ENCODE results near the gene RERE. TPM values are rescaled to one million over a fixed set of nuclear protein-coding genes. Genes with fewer than 3 reads are reported as not detected.

RERE gene
- total RNA-seq, 6 experiments from 2014 or later = 36.5 to 41.6 (median 37.5) TPM

DNA sequence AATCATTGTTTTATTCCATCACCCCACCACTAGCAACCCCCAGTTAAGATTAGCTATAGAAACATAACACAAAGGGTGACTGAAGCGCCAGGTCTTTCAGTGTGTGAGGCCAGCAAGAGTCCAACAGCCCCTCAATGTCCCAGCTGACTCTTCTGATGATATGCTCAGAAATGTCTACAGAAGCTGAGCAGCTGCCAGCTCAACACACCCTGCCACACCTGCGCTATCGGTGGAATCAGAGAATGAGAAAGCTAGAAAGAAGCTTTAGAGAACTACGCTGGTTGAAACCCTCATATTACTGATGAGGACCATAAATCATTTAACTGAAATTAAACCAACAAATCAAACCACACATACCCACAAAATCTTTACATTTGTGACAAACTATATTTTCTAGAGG lies 383.3 kb downstream of the RERE start:
- H3K36me3 Mint-ChIP-seq (ENCODE audit: low read depth) = no peaks in the 10 kb centered on the region
- TF ChIP-seq, protein P1, sequence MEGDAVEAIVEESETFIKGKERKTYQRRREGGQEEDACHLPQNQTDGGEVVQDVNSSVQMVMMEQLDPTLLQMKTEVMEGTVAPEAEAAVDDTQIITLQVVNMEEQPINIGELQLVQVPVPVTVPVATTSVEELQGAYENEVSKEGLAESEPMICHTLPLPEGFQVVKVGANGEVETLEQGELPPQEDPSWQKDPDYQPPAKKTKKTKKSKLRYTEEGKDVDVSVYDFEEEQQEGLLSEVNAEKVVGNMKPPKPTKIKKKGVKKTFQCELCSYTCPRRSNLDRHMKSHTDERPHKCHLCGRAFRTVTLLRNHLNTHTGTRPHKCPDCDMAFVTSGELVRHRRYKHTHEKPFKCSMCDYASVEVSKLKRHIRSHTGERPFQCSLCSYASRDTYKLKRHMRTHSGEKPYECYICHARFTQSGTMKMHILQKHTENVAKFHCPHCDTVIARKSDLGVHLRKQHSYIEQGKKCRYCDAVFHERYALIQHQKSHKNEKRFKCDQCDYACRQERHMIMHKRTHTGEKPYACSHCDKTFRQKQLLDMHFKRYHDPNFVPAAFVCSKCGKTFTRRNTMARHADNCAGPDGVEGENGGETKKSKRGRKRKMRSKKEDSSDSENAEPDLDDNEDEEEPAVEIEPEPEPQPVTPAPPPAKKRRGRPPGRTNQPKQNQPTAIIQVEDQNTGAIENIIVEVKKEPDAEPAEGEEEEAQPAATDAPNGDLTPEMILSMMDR (IDR thresholded peaks at IDR 0.05) = no peak
- H3K27ac Mint-ChIP-seq = no peak overlapping the region
- DNase-seq = no peak
- H3K27me3 Mint-ChIP-seq (ENCODE audit: insufficient read depth) = peaks cover 2% of the 10 kb centered on the region
- H3K9me3 Mint-ChIP-seq = no peaks in the 10 kb centered on the region
- H3K4me3 Mint-ChIP-seq = no peak overlapping the region
- H3K4me1 Mint-ChIP-seq (ENCODE audit: low read depth) = peaks cover 9% of the 10 kb centered on the region

DNA sequence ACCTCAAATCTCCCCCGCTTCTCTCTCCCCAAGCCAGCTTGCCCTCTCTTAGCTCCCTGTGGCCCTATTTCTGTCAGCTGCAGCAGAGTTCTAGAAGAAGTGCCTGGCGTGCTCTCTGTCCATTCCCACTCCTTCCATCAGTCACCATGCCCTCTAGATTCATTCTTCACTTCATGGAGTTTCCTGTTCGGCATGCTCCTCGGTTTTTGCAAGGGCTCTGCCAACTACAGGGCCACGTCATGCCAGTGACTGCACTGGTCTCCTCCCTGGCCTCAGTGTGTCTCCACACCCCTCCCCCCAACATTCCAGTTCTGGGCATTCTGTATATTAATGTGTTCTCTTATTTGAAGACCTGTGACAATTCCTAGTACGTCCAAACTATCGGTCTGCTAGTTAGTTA lies 385.7 kb downstream of the RERE start:
- Mint-ChIP-seq H3K4me1 (ENCODE audit: low read depth) (no peaks in the 10 kb centered on the region), H3K27ac (no peak overlapping the region), H3K4me3 (no peak overlapping the region), H3K36me3 (ENCODE audit: low read depth) (no peaks in the 10 kb centered on the region), H3K27me3 (ENCODE audit: insufficient read depth) (no peaks in the 10 kb centered on the region), H3K9me3 (no peaks in the 10 kb centered on the region)
- TF ChIP-seq, protein P1 (IDR thresholded peaks at IDR 0.05) = no peak
- no peak for DNase-seq

DNA sequence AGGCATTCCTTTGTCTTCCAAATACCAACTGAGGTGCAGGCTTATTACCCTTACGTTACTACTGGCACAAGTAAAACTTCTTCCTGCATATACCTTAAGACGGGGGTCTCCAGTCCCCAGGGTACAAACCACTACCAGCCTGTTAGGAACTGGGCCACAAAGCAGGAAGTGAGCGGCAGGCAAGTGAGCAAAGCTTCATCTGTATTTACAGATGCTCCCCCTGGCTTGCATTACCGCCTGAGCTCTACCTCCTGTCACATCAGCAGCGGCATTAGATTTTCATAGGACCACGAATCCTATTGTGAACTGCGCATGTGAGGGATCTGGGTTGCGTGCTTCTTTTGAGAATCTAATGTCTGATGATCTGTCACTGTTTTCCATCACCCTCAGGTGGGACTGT lies 386.4 kb downstream of the RERE start:
- Mint-ChIP-seq H3K27ac (no peak overlapping the region), H3K4me1 (ENCODE audit: low read depth) (0 out of 2 replicates have a peak, but pooled peaks cover 4% of the 10 kb centered on the region), H3K4me3 (no peak overlapping the region)

DNA sequence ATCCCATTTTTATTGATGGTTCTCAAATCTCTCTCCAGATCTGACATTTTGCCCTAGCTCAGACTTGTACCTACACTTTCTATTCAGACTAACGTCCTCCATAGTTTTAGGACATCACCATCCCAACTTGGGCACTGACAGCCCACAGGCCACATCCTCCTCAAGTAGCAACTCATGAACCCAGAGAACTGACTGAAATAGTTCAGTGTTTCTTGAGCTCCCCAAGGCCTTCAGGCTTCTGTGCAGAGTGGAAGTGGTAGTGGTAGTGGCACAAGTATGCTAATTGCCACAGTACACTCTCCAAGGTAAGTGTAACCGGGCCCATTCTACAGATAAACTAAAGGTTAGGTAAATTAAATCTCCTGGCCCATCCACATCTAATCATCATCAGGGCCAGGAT lies 387.0 kb downstream of the RERE start:
- no peak overlapping the region for H3K27ac Mint-ChIP-seq
- no peak for DNase-seq
- no peaks in the 10 kb centered on the region for H3K27me3 Mint-ChIP-seq (ENCODE audit: insufficient read depth)
- H3K4me1 Mint-ChIP-seq (ENCODE audit: low read depth) = peaks cover 4% of the 10 kb centered on the region; the same call in 1 of the 2 replicates
- no peaks in the 10 kb centered on the region for H3K36me3 Mint-ChIP-seq (ENCODE audit: low read depth)
- TF ChIP-seq, protein P1 (IDR thresholded peaks at IDR 0.05) = no peak
- no peaks in the 10 kb centered on the region for H3K9me3 Mint-ChIP-seq
- no peak overlapping the region for H3K4me3 Mint-ChIP-seq

More for the DNA sequence above, 386.4 kb downstream of the RERE start:
- DNase-seq = no peak
- TF ChIP-seq, protein P1 (IDR thresholded peaks at IDR 0.05) = no peak
- Mint-ChIP-seq H3K9me3 (no peaks in the 10 kb centered on the region), H3K36me3 (ENCODE audit: low read depth) (no peaks in the 10 kb centered on the region), H3K27me3 (ENCODE audit: insufficient read depth) (no peaks in the 10 kb centered on the region)

DNA sequence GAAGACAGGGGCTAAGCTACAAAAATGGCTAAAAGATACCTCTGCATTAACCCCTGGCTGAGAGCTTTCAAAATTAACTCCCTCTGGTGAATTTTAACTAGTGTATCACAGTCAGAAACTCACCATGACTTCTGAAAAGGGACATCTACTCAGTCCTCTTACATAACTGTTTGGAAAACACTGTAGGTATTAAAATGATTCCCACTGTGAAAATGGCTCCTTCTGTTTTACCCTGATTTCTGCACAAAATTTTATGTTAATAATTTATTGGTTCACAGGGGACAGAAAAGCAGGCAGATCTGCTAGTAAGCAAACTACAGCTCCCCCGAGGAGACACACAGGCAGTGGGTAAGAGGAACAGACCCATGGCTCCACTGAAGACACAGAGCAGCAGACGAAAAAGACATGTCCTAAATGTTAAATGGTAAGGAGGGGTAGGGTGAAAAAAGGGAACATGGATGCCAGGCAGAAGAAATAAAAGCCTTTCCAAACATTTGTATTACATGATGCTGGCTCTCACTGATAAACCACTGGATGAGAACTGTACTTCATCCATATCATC lies 387.8 kb downstream of the RERE start:
- DNase-seq = no peak
- H3K27ac Mint-ChIP-seq = no peak overlapping the region
- no peak overlapping the region for H3K4me3 Mint-ChIP-seq
- H3K36me3 Mint-ChIP-seq (ENCODE audit: low read depth) = no peaks in the 10 kb centered on the region
- no peaks in the 10 kb centered on the region for H3K9me3 Mint-ChIP-seq
- TF ChIP-seq, protein P1 (IDR thresholded peaks at IDR 0.05) = no peak
- H3K4me1 Mint-ChIP-seq (ENCODE audit: low read depth) = peaks cover 13% of the 10 kb centered on the region
- H3K27me3 Mint-ChIP-seq (ENCODE audit: insufficient read depth) = no peaks in the 10 kb centered on the region

Measured in HFFc6 (cell line).